SIG-M5 treated with dmso at 0.1 percent for 504 hours (cell line): Measurements from ENCODE around the gene NDUFS3.

Experiments
- DNase-seq: peaks from one replicate; lab custom pipeline; 2025; ENCODE audit not compliant: unreplicated experiment; lab: John Stamatoyannopoulos, UW

Gene NDUFS3

DNA sequence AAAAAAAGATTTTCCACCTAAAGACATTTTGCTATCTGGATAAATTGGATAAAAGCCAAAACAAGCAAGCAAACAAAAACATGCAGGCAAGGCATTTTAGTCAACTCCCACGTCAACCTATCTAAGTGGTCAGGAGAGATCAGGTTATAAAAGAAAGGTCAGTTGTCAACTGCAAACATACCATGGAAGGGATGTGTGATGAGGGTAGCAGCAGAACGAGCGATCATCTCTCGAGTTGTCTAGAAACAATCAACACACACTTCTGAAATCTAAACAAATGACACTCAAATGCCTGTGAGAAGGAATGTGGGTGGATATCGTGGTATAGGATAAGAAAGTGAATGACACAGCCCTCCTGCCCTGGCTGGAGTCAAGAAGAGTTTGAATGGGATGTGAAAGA, 52.6 kb downstream of the NDUFS3 start:
- no peak for DNase-seq
